ENCODE data around the gene FPGS.
A peak's percentile ranks its signal among the peaks of the same experiment; 100 is the strongest.
"Not testable (repeated sequence)": the region's sequence is repeated elsewhere in the genome, so short reads cannot be mapped to it uniquely, and the experiment has no call there.

Gene FPGS, protein sequence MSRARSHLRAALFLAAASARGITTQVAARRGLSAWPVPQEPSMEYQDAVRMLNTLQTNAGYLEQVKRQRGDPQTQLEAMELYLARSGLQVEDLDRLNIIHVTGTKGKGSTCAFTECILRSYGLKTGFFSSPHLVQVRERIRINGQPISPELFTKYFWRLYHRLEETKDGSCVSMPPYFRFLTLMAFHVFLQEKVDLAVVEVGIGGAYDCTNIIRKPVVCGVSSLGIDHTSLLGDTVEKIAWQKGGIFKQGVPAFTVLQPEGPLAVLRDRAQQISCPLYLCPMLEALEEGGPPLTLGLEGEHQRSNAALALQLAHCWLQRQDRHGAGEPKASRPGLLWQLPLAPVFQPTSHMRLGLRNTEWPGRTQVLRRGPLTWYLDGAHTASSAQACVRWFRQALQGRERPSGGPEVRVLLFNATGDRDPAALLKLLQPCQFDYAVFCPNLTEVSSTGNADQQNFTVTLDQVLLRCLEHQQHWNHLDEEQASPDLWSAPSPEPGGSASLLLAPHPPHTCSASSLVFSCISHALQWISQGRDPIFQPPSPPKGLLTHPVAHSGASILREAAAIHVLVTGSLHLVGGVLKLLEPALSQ

DNA sequence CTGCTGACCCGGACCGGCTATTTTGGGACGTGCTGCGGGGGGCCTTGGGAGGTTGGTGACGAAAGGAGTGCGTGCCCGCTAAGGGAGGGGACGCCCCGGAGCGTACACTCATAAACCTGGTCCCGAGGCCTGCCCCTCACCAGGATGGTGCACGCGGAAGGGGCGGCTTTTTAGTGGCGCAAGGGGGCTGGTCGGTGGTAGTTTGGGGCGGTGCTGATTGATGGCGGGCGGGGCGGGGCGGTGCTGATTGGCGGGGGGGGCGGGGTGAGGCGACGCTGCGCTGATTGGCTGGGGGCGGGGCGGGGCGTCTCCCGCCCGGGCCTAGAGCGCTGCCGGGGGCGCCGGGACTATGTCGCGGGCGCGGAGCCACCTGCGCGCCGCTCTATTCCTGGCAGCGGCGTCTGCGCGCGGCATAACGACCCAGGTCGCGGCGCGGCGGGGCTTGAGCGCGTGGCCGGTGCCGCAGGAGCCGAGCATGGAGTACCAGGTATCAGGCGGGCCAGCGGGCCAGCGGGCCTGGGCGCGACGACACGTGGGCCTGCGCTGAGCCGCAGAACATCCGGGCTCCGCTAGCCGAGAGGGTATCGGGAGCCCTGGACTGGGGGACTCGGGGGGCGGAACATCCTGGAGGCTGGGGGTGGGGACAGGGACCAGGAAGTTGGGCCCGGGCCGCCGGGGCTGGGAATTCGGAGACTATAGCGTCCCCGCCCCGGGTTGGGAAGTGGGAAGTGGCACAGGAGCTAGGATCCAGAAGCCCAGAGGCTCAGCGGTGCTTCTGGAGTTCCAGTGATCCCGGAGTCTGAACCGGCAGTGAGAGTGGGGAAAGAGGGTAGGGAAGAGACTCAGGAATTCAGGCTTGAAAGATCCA is at the start of gene FPGS:
Gene FPGS, plus strand, starts transcription at position 307 of the 868 bp plus-strand sequence. Its CDS starts 43 bp downstream, at position 350.
- peak; percentile 88 for DNase-seq

DNA sequence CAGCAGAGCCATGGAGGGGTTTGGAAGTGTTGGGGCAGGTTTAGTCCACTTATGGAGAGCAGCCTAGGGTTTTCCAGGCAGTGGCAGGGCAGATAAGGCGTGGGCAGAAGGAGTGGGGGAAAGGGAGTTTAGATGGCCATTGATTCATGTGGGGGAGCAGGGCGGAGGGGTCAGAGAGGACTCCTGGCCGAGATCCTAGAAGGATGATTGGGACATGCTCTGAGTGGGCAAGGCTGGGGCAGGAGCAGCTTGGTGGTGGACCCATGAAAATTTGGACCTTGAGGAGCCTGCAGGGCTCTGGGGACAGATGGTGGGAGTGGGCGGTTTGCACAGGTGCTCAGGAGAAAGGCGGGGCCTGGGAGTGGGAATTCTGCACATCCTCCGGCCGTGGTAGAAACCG is 49.5 kb upstream of the FPGS start:
- no peak for DNase-seq

DNA sequence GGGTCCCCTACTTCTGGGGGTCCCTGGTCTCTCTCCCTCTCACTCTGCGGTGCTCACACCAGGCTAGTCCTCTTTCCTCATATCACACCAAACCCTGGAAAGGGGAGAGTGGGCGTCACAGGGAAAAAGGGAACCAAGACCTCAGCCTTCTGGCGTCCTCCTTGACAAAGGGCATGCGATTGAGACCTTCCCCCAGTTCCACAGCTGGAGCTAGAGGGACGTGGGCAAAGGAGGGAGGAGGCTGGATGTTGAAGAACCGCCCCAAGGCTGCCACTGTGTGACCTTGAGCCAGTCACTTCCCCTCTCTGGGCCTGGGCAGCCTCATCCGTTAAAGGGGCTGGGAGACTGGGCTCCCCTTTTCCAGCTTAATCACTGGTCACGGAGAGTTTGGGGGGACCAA is 49.1 kb upstream of the FPGS start:
- DNase-seq = no peak

DNA sequence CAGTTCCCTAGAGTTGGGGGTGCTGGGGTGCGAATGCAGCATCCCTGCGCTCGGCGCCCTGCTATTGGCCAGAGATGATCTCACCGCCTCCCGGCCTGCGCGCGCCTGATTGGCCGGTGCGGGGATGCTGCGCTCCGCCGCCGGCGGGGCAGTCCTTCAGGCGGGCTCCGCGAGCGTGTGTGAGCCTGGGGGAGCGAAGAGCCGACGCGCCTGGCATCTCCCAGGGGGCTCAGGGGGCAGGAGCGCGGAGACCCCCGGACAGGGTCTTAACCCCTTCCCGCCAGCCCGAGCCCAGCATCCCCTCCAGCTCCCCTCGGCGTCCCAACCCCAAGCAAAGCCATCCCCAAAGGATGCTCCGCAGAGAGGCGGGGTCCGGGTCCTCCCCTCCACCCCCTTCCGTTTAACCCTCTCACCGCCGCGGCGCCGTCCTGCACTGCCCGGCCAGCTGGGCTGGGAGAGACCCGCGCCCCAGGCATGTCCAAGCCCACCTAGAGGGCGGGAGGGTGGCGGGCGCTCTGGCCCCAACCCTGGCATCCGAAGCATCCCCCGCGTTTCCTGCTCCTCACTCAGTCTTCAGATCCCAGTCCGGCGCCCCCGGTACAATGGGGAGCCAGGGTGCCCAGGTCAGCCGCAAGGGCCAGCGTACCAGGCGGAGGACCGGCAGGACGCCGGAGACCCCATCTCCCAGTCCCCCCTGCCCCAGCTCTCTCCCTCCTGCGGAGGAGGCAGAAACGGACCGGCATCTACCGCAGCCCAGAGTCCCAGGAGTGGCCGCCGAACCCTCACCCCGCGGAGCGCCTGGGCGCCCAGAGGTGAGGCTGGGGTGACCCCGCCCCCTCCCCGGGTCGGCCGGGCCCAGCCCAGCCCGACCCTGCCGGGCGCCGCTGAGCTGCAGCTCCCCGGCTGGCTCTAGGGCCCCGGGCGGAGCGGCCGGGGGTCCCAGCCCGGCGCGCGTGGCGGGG is 48.3 kb upstream of the FPGS start:
- no peak for DNase-seq

DNA sequence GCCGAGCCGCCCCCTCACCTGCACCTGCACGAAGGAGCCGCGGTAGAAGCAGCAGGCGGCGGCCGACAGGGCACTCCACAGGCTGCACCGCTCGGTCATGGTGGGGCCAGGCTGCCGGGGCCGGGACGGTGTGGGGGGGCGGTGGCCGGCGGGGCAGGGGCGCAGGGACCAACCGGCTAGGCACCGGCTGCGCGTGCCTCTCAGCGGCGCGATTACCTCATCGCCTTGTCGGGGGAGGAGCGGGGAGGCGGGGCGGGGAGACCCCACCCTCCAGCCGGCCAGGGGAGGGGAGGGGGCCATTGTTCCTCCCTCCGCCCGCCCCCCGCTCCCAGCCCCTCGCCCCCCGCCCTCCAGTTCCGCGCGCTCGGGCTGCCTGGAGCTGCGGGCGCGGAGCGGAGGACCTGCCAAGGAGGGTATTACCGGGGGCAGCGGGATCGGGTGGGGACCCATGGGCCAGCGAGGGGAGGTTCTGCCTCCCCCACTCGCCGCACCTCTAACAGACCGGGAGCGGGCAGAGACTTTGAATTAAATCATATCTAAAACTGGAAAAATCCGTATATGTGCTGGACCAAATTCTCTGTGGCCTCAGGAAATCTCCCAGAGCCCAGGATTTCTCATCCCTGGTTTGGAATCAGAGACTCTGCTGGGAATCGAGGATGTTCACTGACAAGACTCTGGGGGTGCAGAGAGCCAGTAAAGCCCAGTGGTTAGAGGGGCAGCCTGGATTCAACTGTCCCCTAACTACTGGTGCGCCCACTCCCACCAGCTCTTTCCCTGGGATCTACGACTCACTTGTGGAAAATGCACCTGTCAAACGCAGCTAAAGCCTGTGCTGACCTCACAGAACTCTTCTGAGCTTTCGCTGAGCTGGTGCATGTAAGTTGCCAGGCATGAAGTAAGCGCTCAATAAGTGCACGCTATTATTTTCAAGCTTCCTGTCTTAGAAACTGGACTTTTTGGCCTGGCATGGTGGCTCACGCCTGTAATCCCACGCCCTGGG is 47.3 kb upstream of the FPGS start:
- no peak for DNase-seq

DNA sequence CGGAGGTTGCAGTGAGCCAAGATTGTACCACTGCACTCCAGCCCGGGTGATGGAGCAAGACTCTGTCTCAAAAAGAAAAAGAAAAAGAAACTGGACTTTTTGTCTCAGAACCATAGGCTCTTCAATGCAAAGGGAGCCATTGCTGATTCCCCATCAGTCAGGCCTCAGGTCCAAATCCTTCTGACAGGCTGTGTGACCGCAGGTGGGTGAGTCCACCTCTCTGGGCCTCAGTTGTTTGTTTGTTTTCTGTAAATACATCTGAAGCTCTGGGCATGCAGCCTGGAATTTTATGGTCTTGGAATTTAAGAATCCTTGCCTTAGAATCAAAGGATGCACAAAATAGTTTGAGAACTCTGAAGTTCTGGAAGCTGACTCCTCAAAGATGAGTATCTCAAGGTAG is 46.4 kb upstream of the FPGS start:
- no peak for DNase-seq

DNA sequence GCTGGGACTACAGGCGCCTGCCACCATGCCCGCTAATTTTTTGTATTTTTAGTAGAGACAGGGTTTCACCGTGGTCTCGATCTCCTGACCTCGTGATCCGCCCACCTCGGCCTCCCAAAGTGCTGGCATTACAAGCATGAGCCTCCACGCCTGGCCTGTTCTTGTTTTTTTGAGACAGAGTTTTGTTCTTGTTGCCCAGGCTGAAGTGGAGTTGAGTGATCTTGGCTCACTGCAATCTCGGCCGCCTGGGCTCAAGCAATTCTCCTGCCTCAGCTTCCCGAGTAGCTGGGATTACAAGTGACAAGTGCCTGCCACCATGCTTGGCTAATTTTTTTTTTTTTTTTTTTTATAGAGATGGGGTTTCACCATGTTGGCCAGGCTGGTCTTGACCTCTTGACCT is 45.9 kb upstream of the FPGS start:
- DNase-seq = not testable (repeated sequence)

DNA sequence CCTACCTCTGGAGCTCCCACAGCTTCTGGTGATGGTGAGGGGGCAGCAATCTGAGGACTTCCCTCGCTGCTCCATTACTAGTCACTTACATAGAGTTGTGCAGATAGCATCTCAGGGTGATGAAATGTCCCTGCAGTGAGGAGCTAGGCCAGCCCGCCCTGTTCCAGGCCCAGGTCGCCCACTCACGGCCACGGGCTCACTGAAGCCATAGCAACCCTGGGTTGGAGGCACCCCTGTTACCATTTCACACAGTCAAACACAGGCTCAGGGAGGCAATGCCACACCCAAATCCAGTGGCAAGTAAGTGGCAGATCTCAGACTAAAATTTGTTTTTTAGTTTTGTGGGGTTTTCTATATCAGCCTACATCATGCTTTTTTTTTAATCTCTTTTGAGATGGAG is 43.8 kb upstream of the FPGS start:
- DNase-seq = no peak

DNA sequence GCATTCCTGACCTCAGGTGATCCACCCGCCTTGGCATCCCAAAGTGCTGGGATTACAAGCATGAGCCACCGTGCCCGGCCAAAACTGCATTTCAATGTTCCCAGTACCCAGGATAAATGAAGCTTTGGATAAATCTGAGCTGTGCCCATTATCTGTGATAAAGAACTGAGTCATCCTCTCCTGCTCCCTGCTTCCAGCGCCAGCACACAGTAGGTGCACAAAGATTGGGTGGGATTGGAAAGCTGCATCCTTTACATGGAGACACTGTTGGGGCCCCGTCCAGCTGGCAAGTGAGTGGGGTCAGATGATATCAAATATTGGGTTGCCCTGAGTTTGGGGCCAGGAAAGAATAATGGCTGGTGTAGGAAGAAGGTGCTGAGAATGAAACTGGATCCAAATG is 41.6 kb upstream of the FPGS start:
- no peak for DNase-seq

DNA sequence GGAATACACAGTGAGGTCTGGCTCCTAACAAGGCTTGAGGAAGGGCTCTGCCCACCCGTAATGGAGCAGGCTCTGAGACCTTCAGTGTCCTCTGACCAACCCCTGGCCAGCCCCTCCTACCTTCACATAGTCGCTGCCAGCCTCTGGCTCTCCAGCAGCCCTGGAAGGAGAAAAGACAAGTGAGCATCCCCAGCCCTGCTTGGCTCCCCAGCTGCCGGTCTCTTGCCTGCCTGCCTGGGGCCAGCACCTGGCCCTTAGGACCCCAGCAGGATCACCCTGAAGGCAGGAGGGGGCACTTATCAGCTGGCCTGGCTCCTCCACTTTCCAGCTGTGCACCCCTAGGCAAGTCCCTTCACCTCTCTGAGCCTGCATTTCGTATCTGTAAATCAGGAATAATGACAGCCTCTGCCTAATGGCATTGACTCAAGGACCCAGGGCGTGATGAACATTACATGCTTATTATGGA is 41.2 kb upstream of the FPGS start:
- no peak for DNase-seq

DNA sequence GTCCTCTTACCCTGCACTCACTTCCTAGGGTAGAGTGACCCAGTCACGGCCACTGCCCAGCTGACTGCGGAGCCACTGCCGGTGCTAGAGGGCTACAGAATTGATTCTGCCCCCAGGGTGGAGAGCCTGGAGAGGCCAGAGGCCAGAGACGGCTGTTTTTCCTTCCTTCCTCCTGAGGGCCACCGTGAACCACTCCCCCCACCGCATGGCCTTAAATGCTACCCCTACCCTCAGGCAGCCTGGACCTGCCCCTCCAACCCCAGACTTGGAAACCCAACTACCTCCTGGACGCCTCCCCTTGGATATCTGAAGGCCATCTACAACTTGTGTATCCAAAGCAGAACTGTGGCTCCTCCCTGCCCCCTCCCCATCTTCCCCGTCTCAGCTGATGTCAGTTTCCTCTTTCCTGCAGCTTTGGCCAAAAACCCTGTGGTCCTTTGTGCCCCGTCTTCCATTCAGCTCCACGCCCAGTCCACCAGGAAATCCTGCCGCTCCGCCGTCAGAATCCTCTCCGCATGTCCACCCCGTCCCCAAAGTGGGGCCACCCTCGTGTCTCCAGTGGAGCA is 40.5 kb upstream of the FPGS start:
- DNase-seq = no peak

DNA sequence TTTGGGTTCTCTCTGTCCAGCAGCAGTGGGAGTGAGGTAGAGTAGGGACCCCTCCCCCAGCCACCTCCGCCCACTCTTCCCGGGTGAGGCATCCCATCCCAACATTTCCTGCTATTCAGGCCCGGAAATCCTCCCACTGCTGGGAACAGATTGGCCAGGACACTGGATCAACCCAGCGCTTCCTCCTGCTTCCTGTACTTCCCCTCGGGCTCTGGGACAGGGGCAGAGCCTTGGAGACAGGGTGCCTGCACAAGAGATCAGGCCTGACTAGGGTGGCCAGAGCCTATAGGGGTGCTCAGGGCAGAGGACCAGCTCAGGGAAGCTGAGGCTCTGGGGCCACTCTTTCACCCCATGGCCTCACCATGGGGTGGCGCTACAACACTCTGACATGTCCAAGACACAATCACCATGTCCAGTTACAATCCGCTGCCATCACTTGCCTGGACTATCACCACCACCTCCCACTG is 38.7 kb upstream of the FPGS start:
- DNase-seq = peak; percentile 68

DNA sequence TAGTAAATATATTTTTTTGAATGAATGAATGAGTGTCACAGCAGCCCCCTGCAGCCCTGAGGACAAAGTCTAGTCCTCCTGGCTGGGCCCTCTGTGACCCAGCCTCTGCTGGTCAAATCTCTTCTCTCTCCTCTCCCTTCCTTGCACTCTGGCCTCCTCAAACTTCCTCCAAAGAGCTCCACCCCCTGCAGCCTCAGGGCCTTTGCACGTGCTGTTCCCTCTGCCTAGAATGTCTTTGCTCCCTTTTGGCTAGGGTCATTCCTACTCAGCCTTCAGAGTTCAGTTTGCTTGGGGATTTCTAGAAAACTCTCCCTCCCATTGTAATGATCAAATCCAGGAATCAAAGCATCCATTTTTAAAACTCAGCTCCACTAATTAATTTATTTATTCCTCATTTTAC is 37.3 kb upstream of the FPGS start:
- no peak for DNase-seq

DNA sequence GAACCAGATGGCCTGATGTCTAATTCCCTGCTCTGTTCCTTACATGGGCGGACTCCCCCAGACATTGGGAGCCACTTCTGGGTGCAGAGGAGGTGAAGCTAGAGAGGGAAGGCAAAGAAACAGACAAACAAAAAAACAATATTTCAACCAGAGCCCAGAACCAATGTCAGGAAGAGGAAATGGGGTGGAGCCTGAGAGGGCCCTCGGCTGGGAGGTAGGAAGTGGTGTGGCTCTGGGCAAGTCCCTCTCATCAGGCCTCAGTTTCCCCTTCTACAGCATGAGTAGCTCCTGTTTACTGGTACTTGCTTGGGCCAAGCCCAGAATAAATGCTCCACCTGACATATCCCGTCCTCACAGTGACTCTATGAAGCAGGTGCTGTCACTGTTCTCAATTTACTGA is 35.3 kb upstream of the FPGS start:
- DNase-seq = no peak

DNA sequence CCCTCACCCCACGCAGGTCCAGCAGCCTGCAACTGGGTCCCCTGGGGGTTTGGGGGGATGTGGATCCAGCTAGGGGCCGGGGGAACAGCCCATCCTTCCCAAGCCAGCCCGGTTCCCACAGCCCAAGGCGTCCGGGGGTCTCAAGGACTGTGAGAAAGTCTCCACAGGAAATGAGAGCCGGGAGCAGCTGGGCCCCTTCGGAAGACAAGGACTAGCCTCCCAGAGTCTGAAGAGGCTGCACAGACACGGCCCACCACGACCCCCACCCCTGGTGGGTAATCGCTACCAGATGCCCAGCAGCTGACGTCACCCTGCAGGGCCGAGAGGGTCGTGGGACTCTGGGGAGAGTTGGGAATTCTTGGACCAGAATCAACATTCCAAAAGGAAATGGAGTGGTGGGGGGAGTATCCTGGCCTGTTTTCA is 34.8 kb upstream of the FPGS start:
- no peak for DNase-seq

DNA sequence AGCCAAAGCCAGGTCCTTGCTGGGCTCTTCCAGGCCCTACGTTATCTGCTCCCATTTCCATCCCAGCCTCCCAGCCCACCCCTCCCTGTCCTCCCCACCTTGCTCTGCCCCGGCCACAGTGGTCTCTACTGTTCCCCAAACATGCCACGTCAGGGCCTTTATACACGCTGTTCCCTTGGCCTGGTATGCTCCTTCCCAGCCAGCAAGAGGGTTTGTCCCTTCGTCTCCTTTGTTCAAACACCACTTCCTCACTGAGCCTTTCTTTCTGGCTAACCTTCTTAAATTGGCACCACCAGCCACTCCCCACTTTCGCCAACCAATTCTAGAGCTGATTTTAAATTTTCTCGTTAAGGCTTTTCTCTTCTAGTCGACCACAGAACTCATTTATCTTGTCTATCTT is 34.0 kb upstream of the FPGS start:
- no peak for DNase-seq

DNA sequence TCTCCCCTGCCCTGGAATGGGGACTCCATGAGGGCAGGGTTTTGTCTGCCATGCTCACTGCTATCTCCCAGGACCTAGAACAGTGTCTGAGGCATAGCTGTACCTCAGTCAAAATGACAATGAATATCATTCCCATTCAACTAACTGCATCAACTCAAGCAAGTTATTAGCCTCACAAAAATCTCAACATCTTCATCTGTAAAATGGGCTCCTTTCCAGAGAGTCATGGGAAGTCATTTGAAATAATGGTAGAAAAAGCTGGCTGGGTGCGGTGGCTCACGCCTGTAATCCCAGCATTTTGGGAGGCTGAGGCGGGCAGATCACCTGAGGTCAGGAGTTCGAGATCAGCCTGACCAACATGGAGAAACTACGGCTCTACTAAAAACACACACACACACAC is 33.6 kb upstream of the FPGS start:
- DNase-seq = no peak

DNA sequence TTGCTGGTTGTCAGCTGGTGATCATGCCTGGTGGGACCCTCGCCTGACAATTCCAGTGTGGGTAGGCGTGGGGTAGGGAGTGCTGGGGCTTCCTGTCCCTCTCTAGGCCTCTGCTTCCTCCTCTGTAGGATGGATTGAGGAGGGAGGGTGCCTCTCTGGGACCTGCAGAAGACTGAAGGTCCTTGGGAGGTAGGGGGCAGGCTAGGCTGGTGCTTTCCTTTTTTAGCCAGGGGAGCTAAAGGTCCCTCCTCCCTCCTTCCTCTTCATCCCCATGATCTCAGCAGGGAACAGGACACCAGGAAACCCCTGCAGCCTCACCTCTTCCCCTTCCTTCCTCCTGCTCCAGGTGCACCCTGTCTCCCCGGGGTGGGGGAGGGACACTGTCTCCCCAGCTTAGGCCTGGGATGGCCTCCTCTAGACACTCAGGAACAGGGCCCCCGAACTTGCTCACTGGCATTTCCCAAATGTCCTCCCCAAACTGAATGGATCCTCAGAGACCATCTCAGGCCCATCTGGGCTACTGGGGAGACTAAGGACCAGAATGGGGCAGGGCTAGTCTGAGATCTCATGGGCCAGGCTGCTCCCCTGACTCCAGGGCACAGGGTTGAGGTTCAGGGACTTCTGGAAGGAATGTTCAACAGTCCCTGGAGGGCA is 32.6 kb upstream of the FPGS start:
- no peak for DNase-seq

DNA sequence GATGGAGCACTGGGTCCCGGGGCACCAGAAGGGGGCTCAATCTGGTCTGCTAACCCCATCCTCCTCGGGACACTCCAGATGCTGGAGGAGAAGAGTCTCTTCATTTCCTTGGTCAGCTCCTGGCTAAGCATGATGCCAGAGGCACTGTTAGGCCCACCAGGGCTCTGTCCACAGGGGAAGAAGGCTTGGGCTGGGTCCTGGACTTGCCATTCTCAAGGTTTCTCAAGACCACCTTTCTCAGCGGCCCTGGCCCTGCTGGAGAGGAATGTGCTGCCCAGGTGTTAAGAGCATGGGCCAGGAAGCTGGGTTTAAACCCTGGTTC is 32.1 kb upstream of the FPGS start:
- DNase-seq = no peak

DNA sequence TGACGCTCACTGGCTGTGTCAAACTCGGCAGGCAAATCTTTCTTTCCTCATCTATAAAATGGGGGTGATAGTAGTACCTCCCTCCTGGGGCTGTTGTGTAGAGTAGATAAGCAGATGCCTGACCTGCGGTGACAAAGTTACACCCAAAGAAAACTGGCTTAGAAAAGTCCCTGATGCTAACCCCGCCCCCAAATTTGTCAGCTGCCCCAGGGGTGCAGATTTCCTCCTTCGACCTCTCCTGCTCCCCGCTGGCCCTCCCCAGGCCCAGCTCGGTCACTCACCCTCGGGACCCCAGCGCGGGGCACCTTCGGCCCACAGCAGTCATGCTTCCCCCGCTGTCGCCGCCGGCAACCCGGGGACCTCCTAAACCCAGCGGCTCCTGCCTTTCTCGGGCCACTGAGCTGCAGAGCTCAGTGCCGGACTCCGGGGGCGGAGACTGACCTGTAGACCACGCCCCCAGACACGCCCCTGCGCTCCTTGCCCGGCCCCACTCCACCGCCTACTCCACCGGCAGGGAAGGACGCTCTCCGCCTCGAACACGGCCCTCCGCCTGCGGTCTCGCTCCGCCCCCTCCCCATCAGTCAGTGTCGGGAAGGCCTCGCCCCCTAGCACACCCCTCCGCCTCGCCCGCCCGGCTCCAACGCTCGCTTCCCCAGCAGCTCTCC is 31.6 kb upstream of the FPGS start:
- peak; percentile 98 for DNase-seq

Measured in stimulated activated CD8-positive, alpha-beta memory T cell treated with anti-CD3 and anti-CD28 coated beads, Interleukin-4, amount 100 ng/mL, for 48 hours (primary cell).